Endothelial cell of umbilical vein (primary cell): ENCODE results near the gene SUGP1. TPM values are rescaled to one million over a fixed set of nuclear protein-coding genes. Genes with fewer than 3 reads are reported as not detected.

ENCODE experiments used
- BruUV-seq: library from RNA; stranded (reverse); fragments of 400-500 nt; replicated peaks from 2 replicates; lab custom pipeline; 2021; lab: Mats Ljungman, UMichigan
- CTCF ChIA-PET: fragments of 300-600, 350-600 bp; sonication (Branson Sonifier 250); formaldehyde crosslinking; loops from one replicate; lab custom pipeline; 2021; ENCODE audit warnings: antibody characterized with exemption, inconsistent platforms; lab: Charles Lee
- POLR2A ChIA-PET: fragments of 300-600, 350-600 bp; sonication (Branson Sonifier 250); formaldehyde crosslinking; loops from one replicate; lab custom pipeline; 2021; ENCODE audit warnings: antibody characterized with exemption, inconsistent platforms; lab: Charles Lee
- DNase-seq: peaks from one replicate; pipeline ENCODE4 v3.0.0-alpha.2; 2011; ENCODE audit warnings: low read depth, low spot score
- FAIRE-seq: peaks from 2 replicates; lab custom pipeline; 2011; peaks lifted over from hg19 to GRCh38; lab: Jason Lieb, UNC
- H2AFZ ChIP-seq: 2 replicates; pipeline ENCODE4 v1.6.0; 2012; ENCODE audit warnings: low read depth, low read length, control low read depth, inconsistent platforms
- H3K27ac ChIP-seq: 2 replicates; pipeline ENCODE4 v1.5.1; 2011; ENCODE audit warnings: low read depth, mild to moderate bottlenecking, control low read depth, low read length, moderate library complexity; ENCODE audit not compliant: insufficient read depth
- H3K27me3 ChIP-seq, 2 experiments: 2 replicates each; pipeline versions ENCODE4 v1.6.0 to v1.6.1; 2011; ENCODE audit warnings: low read length in 2 of 2, mixed read lengths in 1 of 2; ENCODE audit not compliant: control insufficient read depth in 2 of 2, insufficient read depth in 2 of 2
- H3K36me3 ChIP-seq, 2 experiments: 2 replicates in 1 of 2; 3 replicates in 1 of 2; pipeline ENCODE4 v1.5.1; 2011; ENCODE audit warnings: low read length in 2 of 2, mild to moderate bottlenecking in 1 of 2, moderate library complexity in 1 of 2; ENCODE audit not compliant: control insufficient read depth in 2 of 2, insufficient read depth in 2 of 2; ENCODE audit errors: extremely low read depth in 1 of 2
- H3K4me1 ChIP-seq: 3 replicates; pipeline ENCODE4 v1.5.1; 2011; ENCODE audit warnings: mild to moderate bottlenecking, low read length; ENCODE audit not compliant: control insufficient read depth, insufficient read depth; ENCODE audit errors: extremely low read depth
- H3K4me2 ChIP-seq: 2 replicates; pipeline ENCODE4 v1.6.1; 2011; ENCODE audit warnings: low read length, control low read depth, mixed read lengths; ENCODE audit not compliant: insufficient read depth
- H3K4me3 ChIP-seq, 3 experiments: fragments of 200-600 bp in 1 of 3; sonication (generic), shearing (Covaris generic) in 1 of 3; replicated peaks in 1 of 3; 2 replicates each; pipeline ENCODE4 v1.5.1; 2011 to 2016; ENCODE audit warnings: control low read depth in 3 of 3, low read length in 3 of 3, mild to moderate bottlenecking in 2 of 3, inconsistent platforms in 1 of 3, low read depth in 1 of 3, moderate library complexity in 1 of 3; ENCODE audit not compliant: insufficient read depth in 1 of 3
- H3K79me2 ChIP-seq: 2 replicates; pipeline ENCODE4 v1.6.0; 2012; ENCODE audit warnings: low read length, inconsistent platforms; ENCODE audit not compliant: control insufficient read depth, insufficient read depth
- H3K9ac ChIP-seq: replicated peaks from 2 replicates; pipeline ENCODE3; 2011; ENCODE audit warnings: low read length, control low read depth; ENCODE audit not compliant: insufficient read depth; ENCODE audit errors: extremely low read depth
- H3K9me1 ChIP-seq: replicated peaks from 3 replicates; pipeline ENCODE4 v1.6.0; 2011; ENCODE audit warnings: mild to moderate bottlenecking, low read length; ENCODE audit not compliant: control insufficient read depth, insufficient read depth; ENCODE audit errors: extremely low read depth
- H3K9me3 ChIP-seq: replicated peaks from 2 replicates; pipeline ENCODE4 v1.5.1; 2012; ENCODE audit warnings: low read length, inconsistent platforms; ENCODE audit not compliant: control insufficient read depth, insufficient read depth
- H4K20me1 ChIP-seq: replicated peaks from 2 replicates; pipeline ENCODE3; 2011; ENCODE audit warnings: mild to moderate bottlenecking, low read length; ENCODE audit not compliant: control insufficient read depth, insufficient read depth; ENCODE audit errors: extremely low read depth
- CTCF ChIP-seq, 2 donors: IDR thresholded peaks; 1 replicate in 1 of 2; 2 replicates in 1 of 2; pipeline ENCODE4 v1.5.1; 2011; ENCODE audit warnings: low read length in 2 of 2, mild to moderate bottlenecking in 2 of 2, moderate library complexity in 2 of 2, control low read depth in 1 of 2, inconsistent platforms in 1 of 2, low read depth in 1 of 2; ENCODE audit not compliant: insufficient read depth in 1 of 2; ENCODE audit errors: extremely low read depth in 1 of 2
- EZH2 ChIP-seq: IDR thresholded peaks from 2 replicates; pipeline ENCODE4 v1.6.1; 2012; ENCODE audit warnings: borderline replicate concordance, low read depth, mild to moderate bottlenecking, moderate library complexity, low read length, inconsistent platforms; ENCODE audit not compliant: severe bottlenecking
- FOS ChIP-seq: IDR thresholded peaks from 2 replicates; pipeline ENCODE4 v1.6.1; 2011; ENCODE audit warnings: mild to moderate bottlenecking, low read length, moderate library complexity, borderline replicate concordance; ENCODE audit not compliant: insufficient read depth
- GATA2 ChIP-seq: IDR thresholded peaks from 2 replicates; pipeline ENCODE4 v1.7.0; 2011; ENCODE audit warnings: low read depth, mild to moderate bottlenecking, moderate library complexity, mixed read lengths, low read length; ENCODE audit not compliant: insufficient read length, insufficient read depth
- JUN ChIP-seq: IDR thresholded peaks from 2 replicates; pipeline ENCODE4 v1.6.1; 2011; ENCODE audit warnings: borderline replicate concordance, low read depth; ENCODE audit not compliant: insufficient read length, insufficient read depth
- MAX ChIP-seq: IDR thresholded peaks from 2 replicates; pipeline ENCODE4 v1.6.1; 2011; ENCODE audit not compliant: insufficient read depth, insufficient read length
- MYC ChIP-seq: IDR thresholded peaks from one replicate; pipeline ENCODE4 v1.6.1; 2011; ENCODE audit warnings: mild to moderate bottlenecking, low read depth, low read length
- POLR2A ChIP-seq: IDR thresholded peaks from 2 replicates; pipeline ENCODE4 v1.6.1; 2012; ENCODE audit warnings: low read depth, mild to moderate bottlenecking, control low read depth, low read length
- POLR2AphosphoS5 ChIP-seq: IDR thresholded peaks from 2 replicates; pipeline ENCODE4 v1.6.1; 2012; ENCODE audit warnings: low read depth, mild to moderate bottlenecking, control low read depth, low read length, moderate library complexity; ENCODE audit not compliant: insufficient read depth
- dilution Hi-C: fragments of 300-500 bp; cut with MboI; formaldehyde crosslinking; loops from one replicate; pipeline ENCODE4 v1.15.0; 2019; ENCODE audit warnings: low sequenced_read_pairs; ENCODE audit not compliant: extremely low pct_ligation_motif_present
- intact Hi-C: fragments of 100-400 bp; cut with micrococcal nuclease; formaldehyde crosslinking; loops from one replicate; pipeline ENCODE4 v1.10.0; 2022
- polyA plus RNA-seq, 4 experiments: library from polyadenylated mRNA; depleted of rRNA in 3 of 4; stranded (reverse) in 3 of 4; unstranded in 1 of 4; fragments of >200 nt; gene quantifications; 2 replicates each; pipeline versions ENCODE4 v1.2.1 to v1.2.3, GENCODE V29; 2011 to 2012; ENCODE audit warnings: missing spikeins in 1 of 4
- total RNA-seq: library from RNA; stranded (reverse); gene quantifications from 2 replicates; pipeline ENCODE4 v1.2.3, GENCODE V29; 2021

Gene SUGP1
- total and polyA plus RNA-seq, 2 donors (not counting 3 experiments of a cell fraction or from before 2014, with no cell fraction given), result 41.0 to 64.7 TPM

- Histone ChIP-seq H3K36me3 (peaks cover 3 to 4% of the 10 kb centered on the region in 2 experiments), H2AFZ (no peak overlapping the region), H3K27ac (no peak overlapping the region), H3K79me2 (no peaks in the 10 kb centered on the region), H3K9me3 (no peaks in the 10 kb centered on the region), H3K9me1 (no peaks in the 10 kb centered on the region), H3K4me2 (no peak overlapping the region), H3K4me1 (no peaks in the 10 kb centered on the region), H3K4me3 (no peak overlapping the region), H3K9ac (no peak overlapping the region), H4K20me1 (no peaks in the 10 kb centered on the region), H3K27me3 (no peaks in the 10 kb centered on the region)
- ChIA-PET CTCF (interaction anchor here (1.2 kb wide), 1 partner anchor 10 kb away, joined by 3 read pairs; no protein-coding TSS in a partner anchor), POLR2A (no interaction called here)
- BruUV-seq, result no TSS peak
- dilution Hi-C loops (no loop called here), intact Hi-C loops (no loop called here)
- DNase-seq, result no peak
- TF ChIP-seq JUN, result no peak
- no peak for TF ChIP-seq POLR2AphosphoS5
- no peak for TF ChIP-seq GATA2
- no peak for TF ChIP-seq CTCF (IDR thresholded peaks at IDR 0.05; ENCODE audit: extremely low read depth in 1 of 2, insufficient read depth in 1 of 2, low read depth in 1 of 2, low read length in 2 of 2)
- TF ChIP-seq POLR2A, result no peak
- TF ChIP-seq EZH2, result no peak
- no peak for TF ChIP-seq MAX
- no peak for TF ChIP-seq MYC
- TF ChIP-seq FOS, result no peak
- FAIRE-seq, result no peak
Measured at GRCh38 chr19:19285686-19286085, 34.6 kb downstream of the SUGP1 start.
